ENCODE results near the gene SELENOI.

DNA sequence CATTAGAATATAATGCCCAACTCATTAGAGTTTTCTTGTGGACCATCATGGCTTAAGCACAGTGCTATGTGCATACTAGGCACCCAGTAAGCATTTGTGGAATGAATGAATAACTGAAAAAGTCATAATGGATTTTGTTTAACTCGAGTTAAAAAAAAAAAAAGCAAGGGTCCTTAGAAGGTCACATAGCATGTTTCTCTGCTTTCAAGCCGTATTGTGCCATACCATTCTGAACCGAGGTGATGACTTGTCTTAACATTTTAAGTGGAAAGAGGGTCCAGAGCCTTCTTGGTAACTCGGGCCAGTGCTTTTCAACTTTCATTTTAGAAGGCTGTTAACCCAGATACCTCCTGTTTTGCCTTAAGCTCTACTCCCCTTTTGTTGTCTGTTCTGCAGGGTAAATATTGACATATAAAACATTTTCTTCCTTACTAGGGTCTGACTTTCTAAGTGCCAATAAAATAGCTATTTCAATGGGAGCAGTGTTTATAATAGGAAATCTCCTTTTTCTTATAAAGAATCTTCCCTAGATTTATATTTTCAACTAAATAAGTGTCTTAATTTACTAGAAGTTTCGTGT lies 1.4 kb downstream of the SELENOI start:
- TF ChIP-seq EZH2 (IDR thresholded peaks at IDR 0.05; ENCODE audit: low read length) = no peak
- TF ChIP-seq, protein P1, sequence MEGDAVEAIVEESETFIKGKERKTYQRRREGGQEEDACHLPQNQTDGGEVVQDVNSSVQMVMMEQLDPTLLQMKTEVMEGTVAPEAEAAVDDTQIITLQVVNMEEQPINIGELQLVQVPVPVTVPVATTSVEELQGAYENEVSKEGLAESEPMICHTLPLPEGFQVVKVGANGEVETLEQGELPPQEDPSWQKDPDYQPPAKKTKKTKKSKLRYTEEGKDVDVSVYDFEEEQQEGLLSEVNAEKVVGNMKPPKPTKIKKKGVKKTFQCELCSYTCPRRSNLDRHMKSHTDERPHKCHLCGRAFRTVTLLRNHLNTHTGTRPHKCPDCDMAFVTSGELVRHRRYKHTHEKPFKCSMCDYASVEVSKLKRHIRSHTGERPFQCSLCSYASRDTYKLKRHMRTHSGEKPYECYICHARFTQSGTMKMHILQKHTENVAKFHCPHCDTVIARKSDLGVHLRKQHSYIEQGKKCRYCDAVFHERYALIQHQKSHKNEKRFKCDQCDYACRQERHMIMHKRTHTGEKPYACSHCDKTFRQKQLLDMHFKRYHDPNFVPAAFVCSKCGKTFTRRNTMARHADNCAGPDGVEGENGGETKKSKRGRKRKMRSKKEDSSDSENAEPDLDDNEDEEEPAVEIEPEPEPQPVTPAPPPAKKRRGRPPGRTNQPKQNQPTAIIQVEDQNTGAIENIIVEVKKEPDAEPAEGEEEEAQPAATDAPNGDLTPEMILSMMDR (optimal IDR thresholded peaks at IDR 0.05 in 1 of 3, IDR thresholded peaks at IDR 0.05 in 1 of 3, conservative IDR thresholded peaks at IDR 0.05 in 1 of 3; ENCODE audit: extremely low read depth in 1 of 3, insufficient read depth in 2 of 3, low read length in 3 of 3) = no peak

Measured in keratinocyte (primary cell).